Testis (tissue), 2 donors: ENCODE results near the gene PRKACG.

Experiments
- CTCF ChIP-seq, 3 experiments: fragments of 450-650 bp in 2 of 3; fragments of 200-600 bp in 1 of 3; sonication (generic) in 1 of 3; IDR thresholded peaks; one replicate each; pipeline ENCODE4 v1.5.1; 2016 to 2019; ENCODE audit warnings: antibody characterized with exemption in 3 of 3, mild to moderate bottlenecking in 2 of 3, moderate library complexity in 1 of 3
- POLR2A ChIP-seq: fragments of 450-650 bp; IDR thresholded peaks from one replicate; pipeline ENCODE4 v1.6.1; 2017; ENCODE audit warnings: antibody characterized with exemption, mild to moderate bottlenecking, moderate library complexity

- TF ChIP-seq POLR2A = no peak
- TF ChIP-seq CTCF (IDR thresholded peaks at IDR 0.05) = no peak
Measured at GRCh38 chr9:69023650-69024049, 9.7 kb upstream of the PRKACG start.
